Natural killer cell (primary cell): ENCODE measurements around the gene HLA-DPA1. TPM values are rescaled to one million over a fixed set of nuclear protein-coding genes. Genes with fewer than 3 reads are reported as not detected.

Experiments
- ATAC-seq, 3 donors: fragments of 150-1000 bp in 2 of 3; fragments of 200-7000 bp in 1 of 3; cut with Tn5 transposase; 1 replicate in 1 of 3; 2 replicates in 2 of 3; pipeline ENCODE4 v1.10.0; 2021; ENCODE audit warnings: mild to moderate bottlenecking in 2 of 3, moderate library complexity in 2 of 3
- DNase-seq, 2 donors: peaks; one replicate each; pipeline versions ENCODE4 v3.0.0 to v3.0.0-alpha.2; 2013 to 2021; ENCODE audit warnings: mixed read lengths in 1 of 2
- H3K27ac ChIP-seq: one replicate; pipeline ENCODE4 v1.5.1; 2013; ENCODE audit warnings: mild to moderate bottlenecking, low read length
- H3K27me3 ChIP-seq: one replicate; pipeline ENCODE4 v1.6.1; 2013; ENCODE audit warnings: low read length; ENCODE audit not compliant: control insufficient read depth, insufficient read depth
- H3K36me3 ChIP-seq: one replicate; pipeline ENCODE4 v1.6.1; 2013; ENCODE audit warnings: low read length; ENCODE audit not compliant: control insufficient read depth, insufficient read depth
- H3K4me1 ChIP-seq: one replicate; pipeline ENCODE4 v1.6.1; 2013; ENCODE audit warnings: low read length; ENCODE audit not compliant: control insufficient read depth, insufficient read depth
- H3K4me3 ChIP-seq: one replicate; pipeline ENCODE4 v1.5.1; 2013; ENCODE audit warnings: low read length
- H3K9me3 ChIP-seq: one replicate; pipeline ENCODE4 v1.6.1; 2013; ENCODE audit warnings: low read length; ENCODE audit not compliant: control insufficient read depth, insufficient read depth
- H3K27ac Mint-ChIP-seq, 2 donors: one replicate each; pipeline ENCODE4 v1.8.0; 2022; ENCODE audit warnings: mild to moderate bottlenecking in 2 of 2, mixed read lengths in 2 of 2, moderate library complexity in 1 of 2
- H3K27me3 Mint-ChIP-seq, 2 donors: one replicate each; pipeline ENCODE4 v1.8.0; 2022; ENCODE audit warnings: low read depth in 2 of 2, mixed read lengths in 2 of 2
- H3K36me3 Mint-ChIP-seq: one replicate; pipeline ENCODE4 v1.8.0; 2022; ENCODE audit warnings: mixed read lengths
- H3K4me1 Mint-ChIP-seq, 2 donors: one replicate each; pipeline ENCODE4 v1.8.0; 2022; ENCODE audit warnings: mixed read lengths in 2 of 2
- H3K4me3 Mint-ChIP-seq: one replicate; pipeline ENCODE4 v1.8.0; 2022; ENCODE audit warnings: mild to moderate bottlenecking, moderate library complexity, mixed read lengths
- H3K9me3 Mint-ChIP-seq, 2 donors: one replicate each; pipeline ENCODE4 v1.8.0; 2022; ENCODE audit warnings: mixed read lengths in 2 of 2
- WGBS: methylation state at CpG from one replicate; pipeline ENCODE4 v1.1.7; 2013; ENCODE audit warnings: missing lambda C conversion rate; ENCODE audit not compliant: insufficient coverage; 5-methylcytosine and 5-hydroxymethylcytosine counted together
- intact Hi-C: fragments of 100-400 bp; cut with micrococcal nuclease; formaldehyde crosslinking; loops from one replicate; pipeline ENCODE4 v1.14.2; 2022
- total RNA-seq, 4 donors: library from RNA; stranded (reverse); fragments of 120-200 nt in 1 of 4; gene quantifications; one replicate each; pipeline versions ENCODE4 v1.2.3 to v1.2.4, GENCODE V29; 2013 to 2022
- TF ChIP-seq, protein P1 (sequence below): fragments of 200-600 bp; IDR thresholded peaks from one replicate; pipeline ENCODE4 v1.8.0; 2022; ENCODE audit warnings: antibody characterized with exemption

HLA-DPA1 gene
- total RNA-seq, 3 donors from 2014 or later (not counting 1 experiment from before 2014, with no cell fraction given): 43.1 to 135 (median 73.5) TPM

DNA sequence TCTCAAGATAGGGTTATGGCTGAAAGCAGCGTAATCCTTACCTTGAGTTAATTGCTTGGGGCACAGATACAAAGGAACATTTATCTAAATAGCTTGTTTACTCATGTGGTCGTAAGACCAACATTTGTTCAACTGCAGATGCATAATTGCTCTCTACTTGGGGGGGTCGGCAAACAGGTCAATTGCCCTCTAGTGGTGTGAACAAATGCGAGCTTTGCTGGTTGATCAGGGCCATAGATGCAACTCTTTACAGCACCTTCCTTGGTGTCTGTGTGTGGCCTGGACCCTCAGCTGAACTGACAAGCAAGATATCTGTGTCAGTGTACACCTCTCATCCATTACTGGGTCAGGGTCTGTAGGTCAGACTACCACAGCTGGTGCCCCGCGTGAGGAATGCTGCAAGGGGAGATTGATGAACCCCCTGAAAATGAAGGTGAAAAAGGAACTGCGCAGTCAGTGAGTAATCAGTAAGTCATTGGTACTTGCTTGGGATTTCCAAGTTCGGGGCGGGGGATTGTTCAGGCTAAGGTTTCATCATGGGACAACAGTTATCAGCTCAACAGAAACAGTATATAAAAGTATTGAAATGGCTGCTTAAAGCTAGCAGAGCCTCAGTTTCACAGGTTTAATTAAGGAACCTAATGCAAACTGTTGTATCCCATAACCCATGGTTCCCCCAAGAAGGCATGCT is 24.0 kb downstream of the HLA-DPA1 start:
- TF ChIP-seq, protein P1, sequence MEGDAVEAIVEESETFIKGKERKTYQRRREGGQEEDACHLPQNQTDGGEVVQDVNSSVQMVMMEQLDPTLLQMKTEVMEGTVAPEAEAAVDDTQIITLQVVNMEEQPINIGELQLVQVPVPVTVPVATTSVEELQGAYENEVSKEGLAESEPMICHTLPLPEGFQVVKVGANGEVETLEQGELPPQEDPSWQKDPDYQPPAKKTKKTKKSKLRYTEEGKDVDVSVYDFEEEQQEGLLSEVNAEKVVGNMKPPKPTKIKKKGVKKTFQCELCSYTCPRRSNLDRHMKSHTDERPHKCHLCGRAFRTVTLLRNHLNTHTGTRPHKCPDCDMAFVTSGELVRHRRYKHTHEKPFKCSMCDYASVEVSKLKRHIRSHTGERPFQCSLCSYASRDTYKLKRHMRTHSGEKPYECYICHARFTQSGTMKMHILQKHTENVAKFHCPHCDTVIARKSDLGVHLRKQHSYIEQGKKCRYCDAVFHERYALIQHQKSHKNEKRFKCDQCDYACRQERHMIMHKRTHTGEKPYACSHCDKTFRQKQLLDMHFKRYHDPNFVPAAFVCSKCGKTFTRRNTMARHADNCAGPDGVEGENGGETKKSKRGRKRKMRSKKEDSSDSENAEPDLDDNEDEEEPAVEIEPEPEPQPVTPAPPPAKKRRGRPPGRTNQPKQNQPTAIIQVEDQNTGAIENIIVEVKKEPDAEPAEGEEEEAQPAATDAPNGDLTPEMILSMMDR: no peak
- WGBS: 86% methylated on average over 9 of the region's 9 CpGs
- Histone ChIP-seq H3K27ac (no peak overlapping the region), H3K27me3 (no peaks in the 10 kb centered on the region), H3K4me1 (no peaks in the 10 kb centered on the region), H3K4me3 (no peak overlapping the region), H3K36me3 (no peaks in the 10 kb centered on the region), H3K9me3 (no peaks in the 10 kb centered on the region)
- intact Hi-C loops: no loop called here
- DNase-seq: no peak
- no peak overlapping the region for H3K27ac Mint-ChIP-seq
- no peaks in the 10 kb centered on the region for H3K36me3 Mint-ChIP-seq
- H3K4me3 Mint-ChIP-seq: no peak overlapping the region
- H3K27me3 Mint-ChIP-seq: peaks cover 39 to 49% of the 10 kb centered on the region in 2 donors
- no peak for ATAC-seq
- no peaks in the 10 kb centered on the region for H3K9me3 Mint-ChIP-seq
- no peaks in the 10 kb centered on the region for H3K4me1 Mint-ChIP-seq

DNA sequence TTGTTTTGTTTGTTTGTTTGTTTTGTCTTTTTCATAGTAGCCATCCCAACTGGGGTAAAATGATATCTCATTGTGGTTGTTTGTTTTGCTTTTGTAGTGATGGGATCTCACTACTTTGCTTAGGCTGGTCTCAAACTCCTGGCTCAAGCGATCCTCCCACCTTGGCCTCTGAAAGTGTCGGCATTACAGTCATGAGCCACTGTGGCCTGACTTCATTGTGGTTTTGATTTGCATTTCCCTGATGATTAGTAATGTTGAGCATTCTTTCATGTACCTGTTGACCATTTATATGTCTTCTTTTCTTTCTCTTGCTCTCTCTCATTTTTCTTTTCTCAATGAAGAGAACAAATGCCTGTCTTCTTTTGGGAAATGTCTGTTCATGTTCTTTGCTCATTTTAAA is 33.3 kb downstream of the HLA-DPA1 start:
- 88% methylated on average over 2 of the region's 2 CpGs for WGBS
- Histone ChIP-seq H3K9me3 (no peaks in the 10 kb centered on the region), H3K4me1 (no peaks in the 10 kb centered on the region), H3K36me3 (no peaks in the 10 kb centered on the region), H3K27me3 (peaks cover 4% of the 10 kb centered on the region), H3K4me3 (no peak overlapping the region), H3K27ac (no peak overlapping the region)
- DNase-seq: no peak
- Mint-ChIP-seq H3K4me1 (no peaks in the 10 kb centered on the region), H3K27ac (no peak overlapping the region), H3K36me3 (peaks cover 9% of the 10 kb centered on the region), H3K27me3 (peaks cover 30 to 43% of the 10 kb centered on the region in 2 donors), H3K4me3 (no peak overlapping the region), H3K9me3 (peaks cover 0 to 4% of the 10 kb centered on the region in 2 donors)
- intact Hi-C loops: no loop called here
- TF ChIP-seq, protein P1: no peak
- no peak for ATAC-seq

DNA sequence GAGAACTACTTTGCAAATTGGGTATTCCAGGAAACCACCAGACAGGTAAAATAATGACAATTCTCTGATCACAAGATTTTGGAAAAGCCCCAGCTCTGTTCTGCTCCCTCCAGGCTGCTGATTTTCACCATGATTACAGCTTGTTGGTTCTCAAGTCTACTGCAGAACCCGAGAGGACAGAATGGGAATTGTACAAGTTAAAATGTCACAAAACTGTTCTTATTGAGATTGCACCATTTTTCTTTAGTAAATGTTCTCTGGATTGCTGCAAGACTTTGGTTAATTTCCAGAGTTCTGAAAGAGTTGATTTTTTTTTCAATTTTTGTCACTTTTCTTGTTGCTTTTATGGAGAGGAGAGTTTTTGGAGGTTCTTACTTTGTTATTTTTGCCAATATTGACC is 36.9 kb downstream of the HLA-DPA1 start:
- Mint-ChIP-seq H3K36me3 (peaks cover 17% of the 10 kb centered on the region), H3K27ac (no peak overlapping the region), H3K27me3 (peaks cover 28 to 45% of the 10 kb centered on the region in 2 donors), H3K9me3 (peaks cover 0 to 10% of the 10 kb centered on the region in 2 donors), H3K4me1 (no peaks in the 10 kb centered on the region), H3K4me3 (no peak overlapping the region)
- Histone ChIP-seq H3K36me3 (no peaks in the 10 kb centered on the region), H3K4me3 (no peak overlapping the region), H3K9me3 (peaks cover 2% of the 10 kb centered on the region), H3K27me3 (peaks cover 4% of the 10 kb centered on the region), H3K4me1 (no peaks in the 10 kb centered on the region), H3K27ac (no peak overlapping the region)
- TF ChIP-seq, protein P1: no peak
- WGBS: 90% methylated on average over 1 of the region's 1 CpG
- DNase-seq (no peak), ATAC-seq (no peak)
- intact Hi-C loops: no loop called here

DNA sequence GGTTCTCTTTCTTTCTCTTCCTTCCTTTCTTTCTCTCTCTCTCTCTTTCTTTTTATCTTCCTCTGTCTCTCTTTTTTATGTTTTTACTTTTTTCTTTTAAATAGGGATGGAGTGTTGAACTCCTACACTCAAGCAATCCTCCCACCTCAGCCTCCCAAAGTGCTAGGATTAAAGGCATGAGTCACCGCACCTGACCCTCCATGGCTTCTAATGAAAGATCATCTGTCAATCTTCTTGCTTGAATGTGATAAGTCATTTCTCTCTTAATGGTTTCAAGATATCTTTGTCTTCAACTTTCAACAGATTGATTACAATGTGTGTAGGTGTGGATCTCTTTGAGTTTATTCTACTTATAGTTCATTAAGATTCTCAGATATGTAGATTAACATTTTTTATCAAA is 38.9 kb downstream of the HLA-DPA1 start:
- Histone ChIP-seq H3K36me3 (no peaks in the 10 kb centered on the region), H3K4me3 (no peak overlapping the region), H3K4me1 (peaks cover 6% of the 10 kb centered on the region), H3K27me3 (peaks cover 4% of the 10 kb centered on the region), H3K9me3 (peaks cover 2% of the 10 kb centered on the region), H3K27ac (no peak overlapping the region)
- DNase-seq: no peak
- H3K4me3 Mint-ChIP-seq: no peak overlapping the region
- peaks cover 0 to 10% of the 10 kb centered on the region in 2 donors for H3K9me3 Mint-ChIP-seq
- intact Hi-C loops: no loop called here
- TF ChIP-seq, protein P1: no peak
- ATAC-seq: no peak
- no CpG with 5 or more reads among the region's 1 CpG for WGBS
- no peaks in the 10 kb centered on the region for H3K4me1 Mint-ChIP-seq
- H3K36me3 Mint-ChIP-seq: peaks cover 17% of the 10 kb centered on the region
- no peak overlapping the region for H3K27ac Mint-ChIP-seq
- H3K27me3 Mint-ChIP-seq: peaks cover 28 to 45% of the 10 kb centered on the region in 2 donors
